ENCODE results near the gene ADCY3. TPM values are rescaled to one million over a fixed set of nuclear protein-coding genes. Genes with fewer than 3 reads are reported as not detected.

Gene ADCY3
- total RNA-seq, 2 experiments from 2014 or later, result 46.3 to 47.9 TPM

- ChIA-PET POLR2A (interaction anchor here (0.6 kb wide), 1 partner anchor 22 kb away, joined by 3 read pairs; no protein-coding TSS in a partner anchor), CTCF (interaction anchor here (1.5 kb wide), 1 partner anchor 434 kb away, joined by 3 read pairs; no protein-coding TSS in a partner anchor)
- H3K4me1 Mint-ChIP-seq (ENCODE audit: low read depth), result no peaks in the 10 kb centered on the region
- H3K4me3 Mint-ChIP-seq, result no peak overlapping the region
- ATAC-seq (no peak), DNase-seq (no peak)
- no peaks in the 10 kb centered on the region for H3K27me3 Mint-ChIP-seq
- intact Hi-C loops (cut with micrococcal nuclease), result no loop called here
- H3K36me3 Mint-ChIP-seq (ENCODE audit: low read depth), result peaks cover 9% of the 10 kb centered on the region
- no peak for TF ChIP-seq CTCF (IDR thresholded peaks at IDR 0.05)
- peaks cover 5% of the 10 kb centered on the region for H3K9me3 Mint-ChIP-seq
- H3K27ac Mint-ChIP-seq, result no peak overlapping the region
Measured at GRCh38 chr2:24844023-24844685, 75.9 kb downstream of the ADCY3 start.

- H3K4me3 Mint-ChIP-seq, result no peak overlapping the region
- H3K4me1 Mint-ChIP-seq (ENCODE audit: low read depth), result no peaks in the 10 kb centered on the region
- peaks cover 6% of the 10 kb centered on the region for H3K36me3 Mint-ChIP-seq (ENCODE audit: low read depth)
- H3K27ac Mint-ChIP-seq, result no peak overlapping the region
- CTCF ChIA-PET, result interaction anchor here (1.5 kb wide), 1 partner anchor 433 kb away, joined by 3 read pairs; no protein-coding TSS in a partner anchor
- no peak for DNase-seq
- intact Hi-C loops (cut with micrococcal nuclease), result no loop called here
- ATAC-seq, result no peak
- peaks cover under 1% of the 10 kb centered on the region for H3K9me3 Mint-ChIP-seq
- POLR2A ChIA-PET, result interaction anchor here (0.6 to 0.7 kb wide), 2 partner anchors 15 to 22 kb away, joined by 3 read pairs; no protein-coding TSS in a partner anchor
- no peak for TF ChIP-seq CTCF (IDR thresholded peaks at IDR 0.05)
- no peaks in the 10 kb centered on the region for H3K27me3 Mint-ChIP-seq
Measured at GRCh38 chr2:24843330-24843860, 76.6 kb downstream of the ADCY3 start.

- CTCF ChIA-PET, result no interaction called here
- POLR2A ChIA-PET, result interaction anchor here (0.7 kb wide), 1 partner anchor 16 kb away, joined by 3 read pairs; no protein-coding TSS in a partner anchor
- ATAC-seq (no peak), DNase-seq (no peak)
- no peaks in the 10 kb centered on the region for H3K9me3 Mint-ChIP-seq
- intact Hi-C loops (cut with micrococcal nuclease), result no loop called here
- H3K4me3 Mint-ChIP-seq, result no peak overlapping the region
- no peaks in the 10 kb centered on the region for H3K4me1 Mint-ChIP-seq (ENCODE audit: low read depth)
- peaks cover 4% of the 10 kb centered on the region for H3K36me3 Mint-ChIP-seq (ENCODE audit: low read depth)
- no peak overlapping the region for H3K27ac Mint-ChIP-seq
- TF ChIP-seq CTCF (IDR thresholded peaks at IDR 0.05), result no peak
- H3K27me3 Mint-ChIP-seq, result no peaks in the 10 kb centered on the region
Measured at GRCh38 chr2:24842081-24843050, 77.7 kb downstream of the ADCY3 start.

- no peaks in the 10 kb centered on the region for H3K4me1 Mint-ChIP-seq (ENCODE audit: low read depth)
- intact Hi-C loops (cut with micrococcal nuclease), result no loop called here
- H3K4me3 Mint-ChIP-seq, result no peak overlapping the region
- H3K36me3 Mint-ChIP-seq (ENCODE audit: low read depth), result peaks cover 8% of the 10 kb centered on the region
- ChIA-PET POLR2A (no interaction called here), CTCF (no interaction called here)
- no peak overlapping the region for H3K27ac Mint-ChIP-seq
- H3K9me3 Mint-ChIP-seq, result no peaks in the 10 kb centered on the region
- ATAC-seq (no peak), DNase-seq (no peak)
- no peaks in the 10 kb centered on the region for H3K27me3 Mint-ChIP-seq
- no peak for TF ChIP-seq CTCF (IDR thresholded peaks at IDR 0.05)
Measured at GRCh38 chr2:24840962-24841945, 78.8 kb downstream of the ADCY3 start.
